IMR-90 (cell line): ENCODE measurements around the gene UBA52. TPM values are rescaled to one million over a fixed set of nuclear protein-coding genes. Genes with fewer than 3 reads are reported as not detected.

ENCODE experiments used
- ATAC-seq: fragments of 200-7000 bp; cut with Tn5 transposase; 2 replicates; pipeline ENCODE4 v1.9.1; 2020; ENCODE audit warnings: low read depth, mild to moderate bottlenecking, moderate library complexity
- BruUV-seq: library from RNA; stranded (reverse); fragments of 400-500 nt; replicated peaks from 2 replicates; lab custom pipeline; 2021; lab: Mats Ljungman, UMichigan
- CTCF ChIA-PET: fragments of 300-600 bp; formaldehyde crosslinking; extraction: SDS; loops from one replicate; lab custom pipeline; 2021; ENCODE audit warnings: antibody characterized with exemption; lab: Yijun Ruan, JAX
- POLR2A ChIA-PET: fragments of 300-600 bp; sonication (Branson Sonifier 250); formaldehyde crosslinking; loops from one replicate; lab custom pipeline; 2022; ENCODE audit warnings: antibody characterized with exemption; ENCODE audit not compliant: unreplicated experiment; lab: Charles Lee
- DNase-seq: peaks from one replicate; pipeline ENCODE4 v3.0.0; 2013
- H2AFZ ChIP-seq: replicated peaks from 2 replicates; pipeline ENCODE3; 2013; ENCODE audit warnings: low read length, mild to moderate bottlenecking; ENCODE audit not compliant: poor library complexity
- H2AK5ac ChIP-seq: 2 replicates; pipeline ENCODE4 v1.6.1; 2013; ENCODE audit warnings: low read depth, low read length, inconsistent platforms
- H2AK9ac ChIP-seq: replicated peaks from 2 replicates; pipeline ENCODE3; 2013; ENCODE audit warnings: mild to moderate bottlenecking, low read depth, low read length, moderate library complexity; ENCODE audit not compliant: poor library complexity
- H2BK120ac ChIP-seq: 2 replicates; pipeline ENCODE4 v1.6.1; 2013; ENCODE audit warnings: low read depth, low read length, inconsistent platforms
- H2BK15ac ChIP-seq: 3 replicates; pipeline ENCODE4 v1.6.1; 2013; ENCODE audit warnings: low read depth, low read length, inconsistent platforms
- H2BK20ac ChIP-seq: 2 replicates; pipeline ENCODE4 v1.6.1; 2013; ENCODE audit warnings: low read depth, mild to moderate bottlenecking, inconsistent platforms, low read length, moderate library complexity
- H2BK5ac ChIP-seq: 2 replicates; pipeline ENCODE4 v1.6.1; 2013; ENCODE audit warnings: mild to moderate bottlenecking, low read depth, low read length, inconsistent platforms; ENCODE audit not compliant: poor library complexity, severe bottlenecking
- H3K14ac ChIP-seq: replicated peaks from 2 replicates; pipeline ENCODE4 v1.6.1; 2013; ENCODE audit warnings: low read depth, low read length, inconsistent platforms
- H3K18ac ChIP-seq: 2 replicates; pipeline ENCODE4 v1.6.1; 2013; ENCODE audit warnings: low read depth, low read length, control low read depth
- H3K23ac ChIP-seq: 2 replicates; pipeline ENCODE4 v1.6.1; 2013; ENCODE audit warnings: low read depth, low read length, inconsistent platforms
- H3K27ac ChIP-seq: 2 replicates; pipeline ENCODE4 v1.5.1; 2013; ENCODE audit warnings: mild to moderate bottlenecking, control low read depth, low read length; ENCODE audit not compliant: insufficient read depth
- H3K27me3 ChIP-seq: 2 replicates; pipeline ENCODE4 v1.6.1; 2013; ENCODE audit warnings: low read length; ENCODE audit not compliant: control insufficient read depth, insufficient read depth
- H3K36me3 ChIP-seq: 2 replicates; pipeline ENCODE4 v1.6.1; 2013; ENCODE audit warnings: low read length, mixed read lengths; ENCODE audit not compliant: control insufficient read depth, insufficient read depth
- H3K4ac ChIP-seq: 2 replicates; pipeline ENCODE4 v1.6.1; 2013; ENCODE audit warnings: low read depth, low read length, inconsistent platforms
- H3K4me1 ChIP-seq: 2 replicates; pipeline ENCODE4 v1.6.1; 2013; ENCODE audit warnings: low read length, mixed read lengths; ENCODE audit not compliant: control insufficient read depth, insufficient read depth
- H3K4me2 ChIP-seq: 2 replicates; pipeline ENCODE4 v1.6.1; 2013; ENCODE audit warnings: low read depth, mild to moderate bottlenecking, control low read depth, low read length, moderate library complexity
- H3K4me3 ChIP-seq: 2 replicates; pipeline ENCODE4 v1.5.1; 2013; ENCODE audit warnings: low read depth, mild to moderate bottlenecking, control low read depth, low read length, moderate library complexity; ENCODE audit not compliant: insufficient read depth
- H3K56ac ChIP-seq: 2 replicates; pipeline ENCODE4 v1.6.1; 2013; ENCODE audit warnings: low read length, inconsistent platforms; ENCODE audit not compliant: insufficient read depth; ENCODE audit errors: extremely low read depth
- H3K79me1 ChIP-seq, 2 experiments: 2 replicates each; pipeline ENCODE4 v1.6.1; 2013; ENCODE audit warnings: low read length in 2 of 2, inconsistent platforms in 1 of 2, low read depth in 1 of 2
- H3K9ac ChIP-seq: 2 replicates; pipeline ENCODE4 v1.6.1; 2013; ENCODE audit warnings: low read depth, low read length, control low read depth
- H3K9me1 ChIP-seq: 2 replicates; pipeline ENCODE4 v1.6.1; 2013; ENCODE audit warnings: low read length, inconsistent platforms; ENCODE audit not compliant: insufficient read depth
- H3K9me3 ChIP-seq: 2 replicates; pipeline ENCODE4 v1.6.1; 2013; ENCODE audit warnings: low read length; ENCODE audit not compliant: control insufficient read depth, insufficient read depth
- H4K20me1 ChIP-seq: 2 replicates; pipeline ENCODE4 v1.6.1; 2013; ENCODE audit warnings: low read length, inconsistent platforms; ENCODE audit not compliant: insufficient read depth
- H4K5ac ChIP-seq: 2 replicates; pipeline ENCODE4 v1.6.1; 2013; ENCODE audit warnings: mild to moderate bottlenecking, low read depth, low read length, control low read depth
- H4K8ac ChIP-seq, 2 experiments: 2 replicates each; pipeline ENCODE4 v1.6.1; 2013; ENCODE audit warnings: low read depth in 2 of 2, low read length in 2 of 2, control low read depth in 1 of 2, inconsistent platforms in 1 of 2
- H4K91ac ChIP-seq: 2 replicates; pipeline ENCODE4 v1.6.1; 2013; ENCODE audit warnings: low read depth, low read length, inconsistent platforms; ENCODE audit not compliant: insufficient read depth
- CEBPB ChIP-seq: IDR thresholded peaks from 2 replicates; pipeline ENCODE4 v1.6.1; 2012; ENCODE audit warnings: low read depth, low read length, improper control_type of control experiment
- FOS ChIP-seq: fragments of 150-350 bp; IDR thresholded peaks from 2 replicates; pipeline ENCODE4 v1.6.1; 2016; ENCODE audit warnings: low read depth, low read length
- MAFK ChIP-seq: IDR thresholded peaks from 2 replicates; pipeline ENCODE4 v1.6.1; 2012; ENCODE audit warnings: low read depth, low read length, improper control_type of control experiment
- NFE2L2 ChIP-seq: fragments of 150-350 bp; IDR thresholded peaks from 2 replicates; pipeline ENCODE4 v1.6.1; 2016; ENCODE audit warnings: low read depth, mild to moderate bottlenecking, low read length
- POLR2A ChIP-seq: IDR thresholded peaks from 2 replicates; pipeline ENCODE4 v1.6.1; 2012; ENCODE audit warnings: mild to moderate bottlenecking, low read depth, low read length
- RAD21 ChIP-seq: IDR thresholded peaks from 2 replicates; pipeline ENCODE4 v1.6.1; 2012; ENCODE audit warnings: low read length, improper control_type of control experiment
- RCOR1 ChIP-seq: IDR thresholded peaks from 2 replicates; pipeline ENCODE4 v1.6.1; 2012; ENCODE audit warnings: mild to moderate bottlenecking, low read length, improper control_type of control experiment; ENCODE audit not compliant: insufficient replicate concordance
- RFX5 ChIP-seq: IDR thresholded peaks from 2 replicates; pipeline ENCODE4 v1.8.0; 2012; ENCODE audit warnings: low read depth, mild to moderate bottlenecking, low read length, moderate library complexity
- SMC3 ChIP-seq: fragments of 150-350 bp; IDR thresholded peaks from 2 replicates; pipeline ENCODE4 v1.6.1; 2016; ENCODE audit warnings: low read depth, mild to moderate bottlenecking, antibody characterized with exemption, low read length, moderate library complexity
- WGBS, 2 experiments: methylation state at CpG; one replicate each; pipeline versions ENCODE4 v1.1.5 to v1.1.7; 2013; ENCODE audit warnings: missing lambda C conversion rate in 2 of 2; ENCODE audit not compliant: insufficient read length in 1 of 2; ENCODE audit errors: extremely low coverage in 2 of 2; 5-methylcytosine and 5-hydroxymethylcytosine counted together
- dilution Hi-C: fragments of 300-500 bp; cut with HindIII; formaldehyde crosslinking; loops from one replicate; pipeline ENCODE4 v1.14.3; 2018; ENCODE audit warnings: low sequenced_read_pairs; ENCODE audit not compliant: unreplicated experiment
- in situ Hi-C: fragments of 300-500 bp; cut with MboI; formaldehyde crosslinking; loops from 3 replicates; pipeline ENCODE4 v1.14.3; 2019; ENCODE audit warnings: low sequenced_read_pairs, inconsistent platforms, mixed read lengths
- intact Hi-C: fragments of 100-400 bp; cut with micrococcal nuclease; formaldehyde crosslinking; loops from 2 replicates; pipeline ENCODE4 v1.10.0; 2022
- polyA plus RNA-seq, 3 experiments: library from polyadenylated mRNA; depleted of rRNA; stranded (reverse); fragments of >200 nt; gene quantifications; 2 replicates each; pipeline ENCODE4 v1.2.3, GENCODE V29; 2012; ENCODE audit warnings: low replicate concordance in 1 of 3
- total RNA-seq: library from RNA; depleted of rRNA; stranded (reverse); fragments of >200 nt; gene quantifications from 2 replicates; pipeline ENCODE4 v1.2.3, GENCODE V29; 2012
- TF ChIP-seq, protein P1 (sequence below): fragments of 150-350 bp; IDR thresholded peaks from 2 replicates; pipeline ENCODE4 v1.6.1; 2017; ENCODE audit warnings: mild to moderate bottlenecking, antibody characterized with exemption, low read length, low read depth
- TF ChIP-seq, protein P2 (sequence below): conservative IDR thresholded peaks from 2 replicates; pipeline ENCODE4 v1.5.1; 2012; ENCODE audit warnings: mild to moderate bottlenecking, low read depth, low read length, improper control_type of control experiment

The UBA52 gene
- total and polyA plus RNA-seq, 2 of the 4 experiments (the other 2 are of a cell fraction), result 1,030 to 3,008 TPM

DNA sequence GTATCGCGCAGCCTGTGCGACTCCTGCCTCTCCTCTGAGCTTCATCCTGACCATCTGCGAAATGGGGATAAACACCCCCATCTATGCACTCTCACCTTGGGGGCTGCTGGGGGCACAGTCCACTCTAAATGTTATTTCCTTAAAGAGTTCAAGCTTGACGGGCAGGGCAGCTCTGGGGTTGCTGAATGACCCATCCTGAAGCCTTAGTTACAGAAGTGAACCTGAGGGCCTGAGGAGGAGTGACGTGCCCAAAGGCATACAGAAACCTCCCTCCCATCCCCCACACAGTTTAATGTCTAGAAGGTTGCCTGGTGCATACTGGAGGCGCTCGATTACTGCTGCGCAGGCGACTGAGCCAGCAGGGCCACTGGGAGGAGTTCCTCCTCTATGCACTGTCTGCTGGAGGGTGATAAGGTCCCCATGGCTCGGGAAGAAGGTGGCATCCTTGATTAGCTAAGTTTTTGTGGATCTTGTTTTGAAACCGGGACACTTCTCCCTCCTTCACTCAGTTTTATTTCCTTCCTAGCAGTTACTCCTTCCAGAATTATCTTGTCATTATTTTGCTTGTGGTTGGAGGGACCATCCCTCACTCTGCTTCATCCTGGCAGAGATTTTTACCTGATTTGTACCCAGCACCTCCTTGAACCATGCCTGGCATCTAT, 27.7 kb upstream of the UBA52 start (continued):
- no peak for TF ChIP-seq RAD21

GRCh38 chr19:18551631-18552030, 20.0 kb upstream of the UBA52 start:
- no peak overlapping the region for H3K4ac ChIP-seq
- in situ Hi-C loops (no loop called here), intact Hi-C loops (no loop called here), dilution Hi-C loops (no loop called here)
- H2BK5ac ChIP-seq, result no peak overlapping the region
- H2BK120ac ChIP-seq, result no peak overlapping the region
- BruUV-seq, result no TSS peak
- no peak overlapping the region for H2AK9ac ChIP-seq
- H3K79me1 ChIP-seq, result no peaks in the 10 kb centered on the region
- no peaks in the 10 kb centered on the region for H3K4me1 ChIP-seq
- no peak overlapping the region for H3K18ac ChIP-seq
- no peaks in the 10 kb centered on the region for H3K9me1 ChIP-seq
- no peak overlapping the region for H3K56ac ChIP-seq
- H4K20me1 ChIP-seq, result no peaks in the 10 kb centered on the region
- H3K4me2 ChIP-seq, result no peak overlapping the region
- no peaks in the 10 kb centered on the region for H3K36me3 ChIP-seq
- no peak overlapping the region for H4K5ac ChIP-seq
- H4K8ac ChIP-seq, result no peak overlapping the region
- no peak overlapping the region for H2BK15ac ChIP-seq
- no peak overlapping the region for H2AFZ ChIP-seq
- DNase-seq (no peak), ATAC-seq (no peak)
- H3K27me3 ChIP-seq, result no peaks in the 10 kb centered on the region
- WGBS, 2 experiments, result 64% methylated on average over 1 of the region's 6 CpGs; no CpG with 5 or more reads in 1 of the 2 experiments
- no peak for TF ChIP-seq SMC3
- TF ChIP-seq, protein P1, sequence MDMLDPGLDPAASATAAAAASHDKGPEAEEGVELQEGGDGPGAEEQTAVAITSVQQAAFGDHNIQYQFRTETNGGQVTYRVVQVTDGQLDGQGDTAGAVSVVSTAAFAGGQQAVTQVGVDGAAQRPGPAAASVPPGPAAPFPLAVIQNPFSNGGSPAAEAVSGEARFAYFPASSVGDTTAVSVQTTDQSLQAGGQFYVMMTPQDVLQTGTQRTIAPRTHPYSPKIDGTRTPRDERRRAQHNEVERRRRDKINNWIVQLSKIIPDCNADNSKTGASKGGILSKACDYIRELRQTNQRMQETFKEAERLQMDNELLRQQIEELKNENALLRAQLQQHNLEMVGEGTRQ, result no peak
- TF ChIP-seq RCOR1, result no peak
- TF ChIP-seq FOS, result no peak
- no peak for TF ChIP-seq POLR2A
- TF ChIP-seq RFX5, result no peak
- TF ChIP-seq NFE2L2, result no peak
- no peak for TF ChIP-seq MAFK
- TF ChIP-seq, protein P2, sequence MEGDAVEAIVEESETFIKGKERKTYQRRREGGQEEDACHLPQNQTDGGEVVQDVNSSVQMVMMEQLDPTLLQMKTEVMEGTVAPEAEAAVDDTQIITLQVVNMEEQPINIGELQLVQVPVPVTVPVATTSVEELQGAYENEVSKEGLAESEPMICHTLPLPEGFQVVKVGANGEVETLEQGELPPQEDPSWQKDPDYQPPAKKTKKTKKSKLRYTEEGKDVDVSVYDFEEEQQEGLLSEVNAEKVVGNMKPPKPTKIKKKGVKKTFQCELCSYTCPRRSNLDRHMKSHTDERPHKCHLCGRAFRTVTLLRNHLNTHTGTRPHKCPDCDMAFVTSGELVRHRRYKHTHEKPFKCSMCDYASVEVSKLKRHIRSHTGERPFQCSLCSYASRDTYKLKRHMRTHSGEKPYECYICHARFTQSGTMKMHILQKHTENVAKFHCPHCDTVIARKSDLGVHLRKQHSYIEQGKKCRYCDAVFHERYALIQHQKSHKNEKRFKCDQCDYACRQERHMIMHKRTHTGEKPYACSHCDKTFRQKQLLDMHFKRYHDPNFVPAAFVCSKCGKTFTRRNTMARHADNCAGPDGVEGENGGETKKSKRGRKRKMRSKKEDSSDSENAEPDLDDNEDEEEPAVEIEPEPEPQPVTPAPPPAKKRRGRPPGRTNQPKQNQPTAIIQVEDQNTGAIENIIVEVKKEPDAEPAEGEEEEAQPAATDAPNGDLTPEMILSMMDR, result no peak
- TF ChIP-seq RAD21, result no peak
- no peak for TF ChIP-seq CEBPB
- no peak overlapping the region for H2BK20ac ChIP-seq
- H3K27ac ChIP-seq, result no peak overlapping the region
- no peaks in the 10 kb centered on the region for H3K9me3 ChIP-seq
- ChIA-PET POLR2A (no interaction called here), CTCF (no interaction called here)
- no peak overlapping the region for H4K91ac ChIP-seq
- no peak overlapping the region for H3K9ac ChIP-seq
- no peak overlapping the region for H3K4me3 ChIP-seq
- no peak overlapping the region for H3K23ac ChIP-seq
- no peak overlapping the region for H2AK5ac ChIP-seq
- H3K14ac ChIP-seq, result no peak overlapping the region
